ENCODE measurements around the gene DOK7. TPM values are rescaled to one million over a fixed set of nuclear protein-coding genes. Genes with fewer than 3 reads are reported as not detected.
A peak's percentile ranks its signal among the peaks of the same experiment; 100 is the strongest.

The DOK7 gene
- total and polyA plus RNA-seq, 2 donors (not counting 3 experiments of a cell fraction or from before 2014, with no cell fraction given) = not detected

GRCh38 chr4:3485011-3485791 lies 22.1 kb downstream of the DOK7 start:
- no peak for DNase-seq (ENCODE audit: low read depth, low spot score)
- Histone ChIP-seq H2AFZ (ENCODE audit: low read depth, low read length) (no peak overlapping the region), H3K36me3 (ENCODE audit: control insufficient read depth in 2 of 2, extremely low read depth in 1 of 2, insufficient read depth in 2 of 2, low read length in 2 of 2) (no peaks in the 10 kb centered on the region), H3K79me2 (ENCODE audit: control insufficient read depth, insufficient read depth, low read length) (no peaks in the 10 kb centered on the region), H3K4me2 (ENCODE audit: insufficient read depth, low read length) (no peak overlapping the region), H3K27ac (ENCODE audit: insufficient read depth, low read depth, low read length) (no peak overlapping the region), H3K9me1 (replicated peaks; ENCODE audit: control insufficient read depth, extremely low read depth, insufficient read depth, low read length) (no peaks in the 10 kb centered on the region), H3K4me3 (replicated peaks in 1 of 3; ENCODE audit: insufficient read depth in 1 of 3, low read depth in 1 of 3, low read length in 3 of 3) (no peak overlapping the region), H4K20me1 (replicated peaks; ENCODE audit: control insufficient read depth, extremely low read depth, insufficient read depth, low read length) (no peaks in the 10 kb centered on the region), H3K9ac (replicated peaks; ENCODE audit: extremely low read depth, insufficient read depth, low read length) (no peak overlapping the region), H3K9me3 (replicated peaks; ENCODE audit: control insufficient read depth, insufficient read depth, low read length) (no peaks in the 10 kb centered on the region), H3K4me1 (ENCODE audit: control insufficient read depth, extremely low read depth, insufficient read depth, low read length) (no peaks in the 10 kb centered on the region), H3K27me3 (ENCODE audit: control insufficient read depth in 2 of 2, insufficient read depth in 2 of 2, low read length in 2 of 2) (peaks cover 2 to 14% of the 10 kb centered on the region in 2 experiments)
- intact Hi-C loops (cut with micrococcal nuclease) (loop anchor here (10.0 kb wide), 1 partner anchor 460 kb away; no protein-coding TSS in a partner anchor), dilution Hi-C loops (cut with MboI; ENCODE audit: extremely low pct_ligation_motif_present, low sequenced_read_pairs) (no loop called here)
- no TSS peak for BruUV-seq (replicated peaks)
- ChIA-PET CTCF (no interaction called here), POLR2A (no interaction called here)
- no peak for FAIRE-seq
- TF ChIP-seq MAX (IDR thresholded peaks at IDR 0.05; ENCODE audit: insufficient read depth, insufficient read length) (no peak), GATA2 (IDR thresholded peaks at IDR 0.05; ENCODE audit: insufficient read depth, insufficient read length, low read depth, low read length) (no peak), EZH2 (IDR thresholded peaks at IDR 0.05; ENCODE audit: borderline replicate concordance, low read depth, low read length, severe bottlenecking) (peak; percentile 51), MYC (IDR thresholded peaks at IDR 0.05; ENCODE audit: low read depth, low read length) (no peak)

GRCh38 chr4:3485886-3486540 lies 22.9 kb downstream of the DOK7 start:
- no peak overlapping the region for H3K9ac ChIP-seq (replicated peaks; ENCODE audit: extremely low read depth, insufficient read depth, low read length)
- CTCF ChIA-PET = no interaction called here

More at GRCh38 chr4:3485886-3486540, 22.9 kb downstream of the DOK7 start:
- no TSS peak for BruUV-seq (replicated peaks)
- no peak overlapping the region for H3K27ac ChIP-seq (ENCODE audit: insufficient read depth, low read depth, low read length)
- DNase-seq (ENCODE audit: low read depth, low spot score) (no peak), FAIRE-seq (no peak)
- no peaks in the 10 kb centered on the region for H3K4me1 ChIP-seq (ENCODE audit: control insufficient read depth, extremely low read depth, insufficient read depth, low read length)
- H3K4me2 ChIP-seq (ENCODE audit: insufficient read depth, low read length) = no peak overlapping the region
- H3K27me3 ChIP-seq (ENCODE audit: control insufficient read depth in 2 of 2, insufficient read depth in 2 of 2, low read length in 2 of 2) = peaks cover 2 to 16% of the 10 kb centered on the region in 2 experiments
- no peaks in the 10 kb centered on the region for H3K79me2 ChIP-seq (ENCODE audit: control insufficient read depth, insufficient read depth, low read length)
- no peaks in the 10 kb centered on the region for H3K36me3 ChIP-seq (ENCODE audit: control insufficient read depth in 2 of 2, extremely low read depth in 1 of 2, insufficient read depth in 2 of 2, low read length in 2 of 2)
- H4K20me1 ChIP-seq (replicated peaks; ENCODE audit: control insufficient read depth, extremely low read depth, insufficient read depth, low read length) = no peaks in the 10 kb centered on the region
- TF ChIP-seq JUN (IDR thresholded peaks at IDR 0.05; ENCODE audit: borderline replicate concordance, insufficient read depth, insufficient read length, low read depth) = no peak
- no peak for TF ChIP-seq MAX (IDR thresholded peaks at IDR 0.05; ENCODE audit: insufficient read depth, insufficient read length)
- TF ChIP-seq, protein P1, sequence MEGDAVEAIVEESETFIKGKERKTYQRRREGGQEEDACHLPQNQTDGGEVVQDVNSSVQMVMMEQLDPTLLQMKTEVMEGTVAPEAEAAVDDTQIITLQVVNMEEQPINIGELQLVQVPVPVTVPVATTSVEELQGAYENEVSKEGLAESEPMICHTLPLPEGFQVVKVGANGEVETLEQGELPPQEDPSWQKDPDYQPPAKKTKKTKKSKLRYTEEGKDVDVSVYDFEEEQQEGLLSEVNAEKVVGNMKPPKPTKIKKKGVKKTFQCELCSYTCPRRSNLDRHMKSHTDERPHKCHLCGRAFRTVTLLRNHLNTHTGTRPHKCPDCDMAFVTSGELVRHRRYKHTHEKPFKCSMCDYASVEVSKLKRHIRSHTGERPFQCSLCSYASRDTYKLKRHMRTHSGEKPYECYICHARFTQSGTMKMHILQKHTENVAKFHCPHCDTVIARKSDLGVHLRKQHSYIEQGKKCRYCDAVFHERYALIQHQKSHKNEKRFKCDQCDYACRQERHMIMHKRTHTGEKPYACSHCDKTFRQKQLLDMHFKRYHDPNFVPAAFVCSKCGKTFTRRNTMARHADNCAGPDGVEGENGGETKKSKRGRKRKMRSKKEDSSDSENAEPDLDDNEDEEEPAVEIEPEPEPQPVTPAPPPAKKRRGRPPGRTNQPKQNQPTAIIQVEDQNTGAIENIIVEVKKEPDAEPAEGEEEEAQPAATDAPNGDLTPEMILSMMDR (IDR thresholded peaks at IDR 0.05; ENCODE audit: extremely low read depth in 1 of 2, insufficient read depth in 1 of 2, low read depth in 1 of 2, low read length in 2 of 2) = no peak
- TF ChIP-seq EZH2 (IDR thresholded peaks at IDR 0.05; ENCODE audit: borderline replicate concordance, low read depth, low read length, severe bottlenecking) = no peak
- TF ChIP-seq FOS (IDR thresholded peaks at IDR 0.05; ENCODE audit: borderline replicate concordance, insufficient read depth, low read length) = no peak
- no peak for TF ChIP-seq MYC (IDR thresholded peaks at IDR 0.05; ENCODE audit: low read depth, low read length)
- no peak for TF ChIP-seq POLR2AphosphoS5 (IDR thresholded peaks at IDR 0.05; ENCODE audit: insufficient read depth, low read depth, low read length)
- TF ChIP-seq GATA2 (IDR thresholded peaks at IDR 0.05; ENCODE audit: insufficient read depth, insufficient read length, low read depth, low read length) = no peak
- intact Hi-C loops (cut with micrococcal nuclease) (loop anchor here (10.0 kb wide), 1 partner anchor 459 kb away; no protein-coding TSS in a partner anchor), dilution Hi-C loops (cut with MboI; ENCODE audit: extremely low pct_ligation_motif_present, low sequenced_read_pairs) (no loop called here)
- no peak overlapping the region for H3K4me3 ChIP-seq (replicated peaks in 1 of 3; ENCODE audit: insufficient read depth in 1 of 3, low read depth in 1 of 3, low read length in 3 of 3)
- POLR2A ChIA-PET = no interaction called here
- no peaks in the 10 kb centered on the region for H3K9me1 ChIP-seq (replicated peaks; ENCODE audit: control insufficient read depth, extremely low read depth, insufficient read depth, low read length)
- H2AFZ ChIP-seq (ENCODE audit: low read depth, low read length) = no peak overlapping the region
- H3K9me3 ChIP-seq (replicated peaks; ENCODE audit: control insufficient read depth, insufficient read depth, low read length) = no peaks in the 10 kb centered on the region

Data from endothelial cell of umbilical vein (primary cell).